Gastrocnemius medialis (tissue), 4 donors: ENCODE results near the gene PCDH7.

Source experiments
- CTCF ChIP-seq, 5 experiments: fragments of 450-650 bp in 3 of 5; fragments of 200-600 bp in 2 of 5; sonication (generic) in 2 of 5; IDR thresholded peaks in 4 of 5; conservative IDR thresholded peaks in 1 of 5; 1 replicate in 4 of 5; 2 replicates in 1 of 5; pipeline ENCODE4 v1.5.1; 2016 to 2019; ENCODE audit warnings: antibody characterized with exemption in 5 of 5, mild to moderate bottlenecking in 3 of 5, moderate library complexity in 3 of 5
- POLR2A ChIP-seq, 2 donors: fragments of 450-650 bp; IDR thresholded peaks; one replicate each; pipeline ENCODE4 v1.6.1; 2017; ENCODE audit warnings: antibody characterized with exemption in 2 of 2, mild to moderate bottlenecking in 2 of 2, moderate library complexity in 2 of 2

DNA sequence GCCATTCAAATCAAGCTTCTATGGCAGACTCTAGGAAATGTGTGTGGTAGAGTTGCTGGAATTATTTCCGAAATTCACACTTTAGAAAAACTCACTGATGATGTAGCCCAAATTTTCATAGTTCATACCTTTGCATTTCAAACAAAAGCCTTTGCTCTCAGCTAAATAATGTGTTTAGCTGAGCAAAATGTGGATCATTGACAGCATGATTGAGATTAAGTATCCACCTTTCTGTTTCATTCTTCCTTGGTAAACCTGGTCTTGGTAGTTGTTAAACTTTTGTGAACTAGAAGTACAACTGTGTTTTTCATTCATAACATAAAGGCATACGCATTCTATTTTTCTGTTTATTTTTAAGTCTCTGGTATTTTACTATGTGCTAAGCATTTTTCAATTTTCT lies 7.2 kb downstream of the PCDH7 start:
- TF ChIP-seq CTCF (IDR thresholded peaks at IDR 0.05 in 4 of 5, conservative IDR thresholded peaks at IDR 0.05 in 1 of 5) = no peak
- no peak for TF ChIP-seq POLR2A (IDR thresholded peaks at IDR 0.05)
